ENCODE data around the gene TANGO2. TPM values are rescaled to one million over a fixed set of nuclear protein-coding genes. Genes with fewer than 3 reads are reported as not detected.

Gene TANGO2
- total and polyA plus RNA-seq, 10 of the 15 experiments (the other 5 are each of a cell fraction or from before 2014, with no cell fraction given): 4.0 to 24.8 (median 20.9) TPM

GRCh38 chr22:20094197-20094807, 73.4 kb downstream of the TANGO2 start:
- ChIA-PET POLR2A (no interaction called here), CTCF (no interaction called here), SMC1A (ENCODE audit: uncharacterized antibody, unreplicated experiment) (no interaction called here), RAD21 (ENCODE audit: unreplicated experiment) (no interaction called here)
- TF ChIP-seq, protein P1, sequence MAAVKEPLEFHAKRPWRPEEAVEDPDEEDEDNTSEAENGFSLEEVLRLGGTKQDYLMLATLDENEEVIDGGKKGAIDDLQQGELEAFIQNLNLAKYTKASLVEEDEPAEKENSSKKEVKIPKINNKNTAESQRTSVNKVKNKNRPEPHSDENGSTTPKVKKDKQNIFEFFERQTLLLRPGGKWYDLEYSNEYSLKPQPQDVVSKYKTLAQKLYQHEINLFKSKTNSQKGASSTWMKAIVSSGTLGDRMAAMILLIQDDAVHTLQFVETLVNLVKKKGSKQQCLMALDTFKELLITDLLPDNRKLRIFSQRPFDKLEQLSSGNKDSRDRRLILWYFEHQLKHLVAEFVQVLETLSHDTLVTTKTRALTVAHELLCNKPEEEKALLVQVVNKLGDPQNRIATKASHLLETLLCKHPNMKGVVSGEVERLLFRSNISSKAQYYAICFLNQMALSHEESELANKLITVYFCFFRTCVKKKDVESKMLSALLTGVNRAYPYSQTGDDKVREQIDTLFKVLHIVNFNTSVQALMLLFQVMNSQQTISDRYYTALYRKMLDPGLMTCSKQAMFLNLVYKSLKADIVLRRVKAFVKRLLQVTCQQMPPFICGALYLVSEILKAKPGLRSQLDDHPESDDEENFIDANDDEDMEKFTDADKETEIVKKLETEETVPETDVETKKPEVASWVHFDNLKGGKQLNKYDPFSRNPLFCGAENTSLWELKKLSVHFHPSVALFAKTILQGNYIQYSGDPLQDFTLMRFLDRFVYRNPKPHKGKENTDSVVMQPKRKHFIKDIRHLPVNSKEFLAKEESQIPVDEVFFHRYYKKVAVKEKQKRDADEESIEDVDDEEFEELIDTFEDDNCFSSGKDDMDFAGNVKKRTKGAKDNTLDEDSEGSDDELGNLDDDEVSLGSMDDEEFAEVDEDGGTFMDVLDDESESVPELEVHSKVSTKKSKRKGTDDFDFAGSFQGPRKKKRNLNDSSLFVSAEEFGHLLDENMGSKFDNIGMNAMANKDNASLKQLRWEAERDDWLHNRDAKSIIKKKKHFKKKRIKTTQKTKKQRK (IDR thresholded peaks at IDR 0.05; ENCODE audit: low read depth, low read length): no peak
- TF ChIP-seq MEF2A (IDR thresholded peaks at IDR 0.05; ENCODE audit: insufficient read depth, low read depth, low read length) (no peak), MLLT1 (IDR thresholded peaks at IDR 0.05) (no peak), IKZF2 (IDR thresholded peaks at IDR 0.05) (no peak), KDM1A (IDR thresholded peaks at IDR 0.05; ENCODE audit: borderline replicate concordance) (no peak), PAX5 (IDR thresholded peaks at IDR 0.05; ENCODE audit: borderline replicate concordance, low read depth, low read length) (no peak), NFYB (IDR thresholded peaks at IDR 0.05; ENCODE audit: insufficient read depth, low read depth, low read length) (no peak), BRCA1 (IDR thresholded peaks at IDR 0.05; ENCODE audit: low read depth, low read length) (no peak), ZNF687 (IDR thresholded peaks at IDR 0.05) (no peak), LARP7 (IDR thresholded peaks at IDR 0.05) (no peak), BACH1 (IDR thresholded peaks at IDR 0.05; ENCODE audit: borderline replicate concordance) (no peak), TAF1 (IDR thresholded peaks at IDR 0.05; ENCODE audit: borderline replicate concordance, low read depth, low read length) (no peak), ATF7 (IDR thresholded peaks at IDR 0.05; ENCODE audit: low read depth) (no peak)
- TF ChIP-seq, protein P2, sequence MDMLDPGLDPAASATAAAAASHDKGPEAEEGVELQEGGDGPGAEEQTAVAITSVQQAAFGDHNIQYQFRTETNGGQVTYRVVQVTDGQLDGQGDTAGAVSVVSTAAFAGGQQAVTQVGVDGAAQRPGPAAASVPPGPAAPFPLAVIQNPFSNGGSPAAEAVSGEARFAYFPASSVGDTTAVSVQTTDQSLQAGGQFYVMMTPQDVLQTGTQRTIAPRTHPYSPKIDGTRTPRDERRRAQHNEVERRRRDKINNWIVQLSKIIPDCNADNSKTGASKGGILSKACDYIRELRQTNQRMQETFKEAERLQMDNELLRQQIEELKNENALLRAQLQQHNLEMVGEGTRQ (IDR thresholded peaks at IDR 0.05; ENCODE audit: borderline replicate concordance, low read depth, low read length): no peak
- intact Hi-C loops (cut with micrococcal nuclease; ENCODE audit: unreplicated experiment): no loop called here
- in situ Hi-C loops (cut with MboI): no loop called here
- DNase-seq (ENCODE audit: low read depth, low spot score) (no peak), FAIRE-seq (no peak), ATAC-seq (no peak)
- Histone ChIP-seq H4K20me1 (ENCODE audit: control insufficient read depth, insufficient read depth) (no peaks in the 10 kb centered on the region), H2AFZ (ENCODE audit: control insufficient read depth, low read depth, low read length) (no peak overlapping the region), H3K4me2 (ENCODE audit: control insufficient read depth, insufficient read depth) (no peak overlapping the region), H3K4me1 (ENCODE audit: control insufficient read depth, insufficient read depth, low read length) (no peaks in the 10 kb centered on the region), H3K27me3 (replicated peaks in 1 of 2; ENCODE audit: control insufficient read depth in 2 of 2, insufficient read depth in 2 of 2, low read length in 1 of 2) (no peaks in the 10 kb centered on the region), H3K9ac (ENCODE audit: control insufficient read depth, insufficient read depth, low read length) (no peak overlapping the region), H3K27ac (ENCODE audit: control insufficient read depth, insufficient read depth) (no peak overlapping the region), H3K79me2 (ENCODE audit: control insufficient read depth, insufficient read depth, low read length) (no peaks in the 10 kb centered on the region), H3K36me3 (ENCODE audit: control insufficient read depth in 2 of 2, insufficient read depth in 2 of 2, low read length in 1 of 2) (peaks cover 35 to 37% of the 10 kb centered on the region in 2 experiments), H3K4me3 (no peak overlapping the region), H3K9me3 (replicated peaks; ENCODE audit: control insufficient read depth, insufficient read depth, low read length) (no peaks in the 10 kb centered on the region)
- BruUV-seq (replicated peaks): no TSS peak
- 94% methylated on average over 15 of the region's 15 CpGs for WGBS (ENCODE audit: insufficient coverage, insufficient replicate concordance, low lambda C conversion rate, missing lambda C conversion rate)
